H54 (cell line): ENCODE results near the gene RELN.

Experiments
- DNase-seq: peaks from one replicate; pipeline ENCODE4 v3.0.0; 2011; ENCODE audit warnings: low spot score, mixed read lengths; ENCODE audit not compliant: insufficient read length
- FAIRE-seq: peaks from 3 replicates; lab custom pipeline; 2011; peaks lifted over from hg19 to GRCh38; lab: Jason Lieb, UNC
- POLR2A ChIP-seq: IDR thresholded peaks from 2 replicates; pipeline ENCODE4 v1.6.1; 2011; ENCODE audit warnings: low read depth, mild to moderate bottlenecking, low read length

Gene RELN

GRCh38 chr7:103941976-103942375 lies 47.5 kb downstream of the RELN start:
- no peak for FAIRE-seq
- TF ChIP-seq POLR2A: no peak

GRCh38 chr7:103940382-103941268 lies 48.8 kb downstream of the RELN start:
- DNase-seq (no peak), FAIRE-seq (no peak)
- TF ChIP-seq POLR2A: no peak

More at GRCh38 chr7:103941976-103942375, 47.5 kb downstream of the RELN start:
- DNase-seq: no peak

DNA sequence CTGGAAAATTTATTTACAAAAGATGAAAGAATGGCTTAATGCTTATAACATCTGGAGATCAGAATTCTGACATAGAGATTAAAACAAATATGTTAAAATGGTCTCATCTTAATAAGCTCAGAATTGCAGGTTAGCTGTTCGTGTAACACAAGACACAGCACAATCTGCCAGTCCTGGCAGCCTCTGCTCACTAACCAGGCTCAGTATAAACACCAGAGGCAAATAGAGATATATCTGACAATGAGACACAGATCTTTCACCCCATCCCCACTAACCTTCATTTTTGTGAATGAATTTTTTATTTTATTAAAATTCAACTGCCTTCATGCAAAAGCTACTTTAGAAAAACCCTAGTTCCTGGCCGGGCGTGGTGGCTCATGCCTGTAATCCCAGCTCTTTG lies 51.8 kb downstream of the RELN start:
- no peak for DNase-seq

GRCh38 chr7:103936558-103936957 lies 52.9 kb downstream of the RELN start:
- TF ChIP-seq POLR2A: no peak
- no peak for DNase-seq
- FAIRE-seq: no peak

More for the DNA sequence above, 51.8 kb downstream of the RELN start:
- FAIRE-seq: no peak
- no peak for TF ChIP-seq POLR2A

DNA sequence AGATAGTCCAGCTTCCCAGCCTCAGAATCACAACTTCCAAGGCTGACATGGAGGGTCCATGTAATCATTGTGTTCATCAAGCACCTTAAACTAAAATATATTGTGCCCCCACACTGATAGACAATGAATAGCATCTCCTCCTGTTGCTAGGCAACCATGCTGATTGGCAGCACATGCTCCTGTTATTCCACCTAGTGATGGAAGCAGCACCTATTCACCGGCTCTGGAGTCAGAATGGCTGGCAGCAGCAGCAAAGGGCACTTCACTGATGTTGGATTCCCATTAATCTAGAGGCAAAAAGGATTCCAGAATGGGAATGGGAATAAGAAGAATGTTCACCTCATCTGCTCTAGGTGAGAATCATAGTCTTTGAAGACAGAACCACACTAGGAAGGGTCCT lies 55.0 kb downstream of the RELN start:
- TF ChIP-seq POLR2A: no peak
- no peak for FAIRE-seq
- DNase-seq: no peak

DNA sequence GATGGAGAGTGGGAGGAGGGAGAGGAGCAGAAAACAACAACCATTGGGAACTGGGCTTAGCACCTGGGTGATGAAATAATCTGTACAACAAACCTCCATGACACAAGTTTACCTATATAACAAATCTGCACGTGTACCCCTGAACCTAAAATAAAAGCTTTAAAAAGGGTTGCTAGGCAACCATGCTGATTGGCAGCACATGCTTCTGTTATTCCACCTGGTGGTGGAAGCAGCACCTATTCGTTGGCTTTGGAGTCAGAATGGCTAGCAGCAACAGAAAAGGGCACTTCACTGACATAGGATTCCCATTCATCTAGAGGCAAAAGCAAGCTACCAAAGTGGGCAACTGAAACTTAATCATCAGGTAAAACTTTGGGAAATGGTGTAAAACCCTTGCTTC lies 57.1 kb downstream of the RELN start:
- no peak for TF ChIP-seq POLR2A
- FAIRE-seq (no peak), DNase-seq (no peak)

DNA sequence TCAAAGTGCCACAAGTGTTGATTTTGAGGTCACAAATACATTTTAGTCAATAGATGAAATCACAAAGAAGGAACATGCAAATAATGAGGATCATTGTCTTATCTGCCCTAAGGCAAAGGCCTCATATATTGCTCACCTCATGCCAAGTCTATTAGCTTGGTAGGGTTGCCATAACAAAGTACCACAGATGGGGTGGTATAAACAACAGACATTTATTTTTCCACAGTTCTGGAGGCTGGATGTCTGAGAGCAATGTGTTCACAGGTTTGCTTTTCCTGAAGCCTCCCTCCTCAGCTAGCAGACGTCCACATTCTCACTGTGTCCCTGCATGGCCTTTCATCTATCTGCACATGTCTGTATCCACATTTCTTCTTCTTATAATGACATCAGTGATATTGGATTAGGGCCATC lies 59.6 kb downstream of the RELN start:
- DNase-seq (no peak), FAIRE-seq (no peak)
- TF ChIP-seq POLR2A: no peak

DNA sequence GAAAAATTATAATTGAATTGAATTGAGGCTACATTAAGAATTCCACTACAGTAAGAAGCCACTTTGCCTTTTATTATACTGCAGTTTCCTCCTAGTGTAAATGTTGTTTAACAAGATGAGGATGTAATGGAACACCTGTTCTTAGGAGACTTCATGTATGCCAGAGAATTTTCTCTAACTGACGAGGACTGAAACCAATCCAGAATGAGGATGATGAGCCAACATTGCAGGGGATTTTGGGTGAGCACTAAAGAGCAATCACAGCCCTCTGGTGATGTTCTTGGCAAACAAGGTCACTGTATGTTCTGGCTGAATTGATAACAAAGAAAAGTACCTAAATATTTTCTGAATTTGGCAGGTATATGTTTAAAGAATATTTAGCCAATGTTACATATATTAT lies 60.9 kb downstream of the RELN start:
- FAIRE-seq: no peak
- no peak for TF ChIP-seq POLR2A
- DNase-seq: no peak

GRCh38 chr7:103924184-103924583 lies 65.3 kb downstream of the RELN start:
- TF ChIP-seq POLR2A: no peak
- no peak for DNase-seq
- no peak for FAIRE-seq

DNA sequence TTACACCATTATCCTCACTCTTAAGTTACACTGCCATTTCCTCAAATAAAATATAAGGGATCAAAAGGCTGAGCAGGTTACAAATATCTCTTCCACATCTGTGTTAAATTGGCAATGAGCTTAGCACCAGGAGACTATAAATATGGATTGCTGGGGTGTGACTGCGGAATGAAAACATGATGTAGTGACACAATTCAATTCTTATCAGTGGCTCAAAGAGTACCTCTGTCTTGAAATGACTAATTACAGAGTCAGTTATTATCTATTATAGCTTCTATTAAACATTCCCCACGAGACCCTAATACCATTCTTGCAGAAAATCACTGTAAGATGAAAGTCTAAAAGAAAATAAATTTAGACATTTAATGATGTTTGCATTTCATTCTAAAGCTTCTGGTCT lies 67.1 kb downstream of the RELN start:
- DNase-seq (no peak), FAIRE-seq (no peak)
- no peak for TF ChIP-seq POLR2A

DNA sequence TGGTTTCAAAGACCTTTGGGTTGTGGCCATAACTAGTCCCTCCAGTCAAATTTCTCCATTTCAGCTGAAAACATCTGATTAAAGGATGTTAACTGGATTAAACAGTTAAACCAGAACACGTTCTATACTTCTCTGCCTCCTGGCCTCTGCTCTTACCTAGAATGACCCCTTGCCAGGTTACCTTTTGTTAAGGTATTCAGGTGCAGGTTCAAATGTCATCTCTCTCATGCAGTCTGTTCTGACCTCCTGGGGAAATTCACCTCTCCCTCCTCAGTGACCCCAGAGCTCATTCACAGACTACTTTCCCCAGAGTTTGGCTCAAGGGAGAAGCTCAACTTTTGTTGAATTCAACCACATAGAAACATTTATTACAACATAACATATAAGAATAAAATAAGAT lies 67.8 kb downstream of the RELN start:
- DNase-seq (no peak), FAIRE-seq (no peak)

GRCh38 chr7:103919272-103919868 lies 70.1 kb downstream of the RELN start:
- FAIRE-seq (no peak), DNase-seq (no peak)
- no peak for TF ChIP-seq POLR2A

More for the DNA sequence above, 67.8 kb downstream of the RELN start:
- no peak for TF ChIP-seq POLR2A

- no peak for TF ChIP-seq POLR2A
- no peak for DNase-seq
- no peak for FAIRE-seq
These were observed 70.7 kb downstream of the RELN start for GRCh38 chr7:103918631-103919271.

- FAIRE-seq (no peak), DNase-seq (no peak)
- TF ChIP-seq POLR2A: no peak
These were observed 73.6 kb downstream of the RELN start for GRCh38 chr7:103915680-103916357.
